Type B pancreatic cell (in vitro differentiated cells): ENCODE results near the gene PHACTR2. TPM values are rescaled to one million over a fixed set of nuclear protein-coding genes. Genes with fewer than 3 reads are reported as not detected.
A peak's percentile ranks its signal among the peaks of the same experiment; 100 is the strongest.

ENCODE experiments used
- DNase-seq: peaks from one replicate; pipeline ENCODE4 v3.0.0; 2021; ENCODE audit warnings: mixed read lengths; ENCODE audit not compliant: unreplicated experiment; ENCODE audit errors: extremely low spot score
- H3K27ac Mint-ChIP-seq: 2 replicates; pipeline ENCODE4 v1.8.0; 2021; ENCODE audit warnings: mild to moderate bottlenecking, mixed read lengths
- H3K27me3 Mint-ChIP-seq: 2 replicates; pipeline ENCODE4 v1.8.0; 2021; ENCODE audit warnings: mixed read lengths
- H3K36me3 Mint-ChIP-seq: 2 replicates; pipeline ENCODE4 v1.8.0; 2021; ENCODE audit warnings: mixed read lengths
- H3K4me1 Mint-ChIP-seq: one replicate; pipeline ENCODE4 v1.8.0; 2021; ENCODE audit warnings: mixed read lengths; ENCODE audit not compliant: unreplicated experiment
- H3K4me3 Mint-ChIP-seq: 2 replicates; pipeline ENCODE4 v1.8.0; 2021; ENCODE audit warnings: mild to moderate bottlenecking, mixed read lengths
- H3K9me3 Mint-ChIP-seq: 2 replicates; pipeline ENCODE4 v1.8.0; 2021; ENCODE audit warnings: mixed read lengths
- CTCF ChIP-seq: fragments of 200-600 bp; sonication (generic); conservative IDR thresholded peaks from 2 replicates; pipeline ENCODE4 v1.5.0; 2021; ENCODE audit warnings: antibody characterized with exemption, mild to moderate bottlenecking
- total RNA-seq: library from RNA; stranded (reverse); gene quantifications from 2 replicates; pipeline ENCODE4 v1.2.1, GENCODE V29; 2021; ENCODE audit warnings: low replicate concordance

PHACTR2 gene
- total RNA-seq, 1 donor from 2014 or later, result 59.2 TPM

- H3K9me3 Mint-ChIP-seq, result peaks cover 9% of the 10 kb centered on the region
- peaks cover 52% of the 10 kb centered on the region for H3K4me1 Mint-ChIP-seq
- no peak for TF ChIP-seq CTCF
- no peaks in the 10 kb centered on the region for H3K27me3 Mint-ChIP-seq
- peaks cover 12% of the 10 kb centered on the region for H3K36me3 Mint-ChIP-seq
- H3K27ac Mint-ChIP-seq, result peak overlapping the region; percentile 30
- no peak overlapping the region for H3K4me3 Mint-ChIP-seq
- DNase-seq, result no peak
Observed at GRCh38 chr6:143696664-143697000, 18.9 kb downstream of the PHACTR2 start.

DNA sequence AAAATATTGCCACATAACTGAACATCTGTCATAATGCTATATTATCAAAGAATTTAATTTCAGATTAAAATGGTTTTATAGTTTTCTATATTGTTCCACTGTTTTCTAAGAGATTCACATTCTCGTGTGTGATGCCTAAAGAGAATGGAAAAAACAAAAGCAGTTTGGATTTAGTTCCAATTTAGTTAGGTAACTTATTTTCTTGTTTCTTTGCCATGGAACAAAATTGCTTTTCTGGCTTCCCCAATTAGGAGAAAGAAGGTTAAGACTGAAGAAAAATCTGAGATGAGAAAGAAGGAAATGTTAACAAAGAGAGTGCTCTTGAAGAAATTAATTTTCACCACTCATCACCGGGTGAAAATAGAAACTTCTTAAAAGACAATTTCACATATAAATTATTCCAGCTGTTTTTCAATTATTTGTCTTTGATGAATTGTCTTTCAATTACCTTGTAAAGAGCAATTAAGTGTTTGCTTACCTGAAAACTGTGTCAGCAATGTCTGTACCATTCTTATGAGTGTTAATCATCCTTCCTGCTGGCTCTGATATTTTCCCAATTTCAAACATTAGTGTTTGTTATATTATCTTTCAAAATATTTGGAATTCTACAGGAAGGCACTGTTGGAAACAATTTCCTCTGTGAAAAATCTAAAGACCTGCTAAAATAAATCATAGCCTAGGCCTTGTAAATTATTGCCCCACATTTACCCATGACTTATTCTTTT is 19.5 kb downstream of the PHACTR2 start:
- peak overlapping the region; percentile 30 for H3K27ac Mint-ChIP-seq

DNA sequence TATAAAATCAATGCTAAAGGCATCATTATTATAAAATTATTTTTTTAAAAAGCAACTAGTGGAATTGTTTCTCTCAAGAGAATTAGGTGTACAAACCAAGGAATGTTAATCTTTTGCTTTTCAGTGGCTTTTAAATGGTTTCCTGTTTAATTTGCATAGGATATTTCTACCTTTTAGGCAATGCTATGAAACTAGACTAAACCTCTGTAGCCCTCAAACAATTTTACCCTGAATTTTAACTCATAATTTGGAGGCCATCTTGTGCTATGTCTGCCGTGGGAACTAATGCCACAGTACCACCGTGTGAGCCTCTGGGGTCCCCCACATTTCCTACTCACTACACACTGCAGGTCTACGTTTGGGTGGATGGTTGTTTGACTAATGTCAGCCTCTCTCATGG is 20.6 kb downstream of the PHACTR2 start:
- Mint-ChIP-seq H3K27ac (no peak overlapping the region), H3K4me3 (no peak overlapping the region), H3K36me3 (peaks cover 12% of the 10 kb centered on the region), H3K9me3 (peaks cover 9% of the 10 kb centered on the region), H3K4me1 (peaks cover 45% of the 10 kb centered on the region), H3K27me3 (no peaks in the 10 kb centered on the region)
- DNase-seq, result no peak
- TF ChIP-seq CTCF, result no peak

More for the DNA sequence above, 19.5 kb downstream of the PHACTR2 start:
- Mint-ChIP-seq H3K4me1 (peaks cover 48% of the 10 kb centered on the region), H3K27me3 (no peaks in the 10 kb centered on the region), H3K9me3 (peaks cover 9% of the 10 kb centered on the region), H3K4me3 (no peak overlapping the region), H3K36me3 (peaks cover 12% of the 10 kb centered on the region)
- no peak for TF ChIP-seq CTCF
- DNase-seq, result no peak

DNA sequence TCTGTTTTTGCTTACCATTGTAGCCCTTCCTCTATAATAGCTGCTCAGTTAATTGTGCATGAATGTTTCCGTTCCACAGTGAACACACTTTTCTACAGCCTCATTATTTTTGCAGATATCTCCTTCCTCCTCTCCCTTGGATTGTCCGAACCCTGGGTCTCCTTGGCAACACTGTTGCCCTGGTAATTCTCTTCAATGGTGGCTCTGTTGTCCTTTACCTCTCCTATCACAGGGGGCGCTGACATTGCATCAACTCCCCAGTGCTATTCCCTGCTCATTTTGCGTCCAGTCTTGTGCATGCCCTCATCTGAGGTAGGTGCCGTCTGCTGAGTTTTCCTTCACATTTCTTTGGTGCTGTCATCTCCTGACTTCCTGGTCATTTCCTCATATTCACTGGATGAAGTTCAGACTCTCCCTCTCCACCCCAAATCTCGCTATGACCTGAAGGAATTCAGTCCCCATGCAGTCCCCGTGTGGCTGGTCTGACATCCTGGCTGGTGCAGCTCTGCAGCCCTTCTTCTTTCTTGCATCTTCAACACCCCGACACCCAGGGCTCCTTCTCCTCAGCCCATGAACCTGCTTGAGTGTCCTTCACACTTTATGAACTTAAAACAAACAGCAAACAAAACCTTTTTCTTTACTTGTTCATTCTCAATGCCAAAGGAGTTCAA is 21.1 kb downstream of the PHACTR2 start:
- H3K4me3 Mint-ChIP-seq, result no peak overlapping the region
- peaks cover 9% of the 10 kb centered on the region for H3K9me3 Mint-ChIP-seq
- H3K27ac Mint-ChIP-seq, result no peak overlapping the region
- TF ChIP-seq CTCF, result no peak
- DNase-seq, result no peak
- H3K4me1 Mint-ChIP-seq, result peaks cover 45% of the 10 kb centered on the region
- H3K27me3 Mint-ChIP-seq, result no peaks in the 10 kb centered on the region
- peaks cover 12% of the 10 kb centered on the region for H3K36me3 Mint-ChIP-seq

DNA sequence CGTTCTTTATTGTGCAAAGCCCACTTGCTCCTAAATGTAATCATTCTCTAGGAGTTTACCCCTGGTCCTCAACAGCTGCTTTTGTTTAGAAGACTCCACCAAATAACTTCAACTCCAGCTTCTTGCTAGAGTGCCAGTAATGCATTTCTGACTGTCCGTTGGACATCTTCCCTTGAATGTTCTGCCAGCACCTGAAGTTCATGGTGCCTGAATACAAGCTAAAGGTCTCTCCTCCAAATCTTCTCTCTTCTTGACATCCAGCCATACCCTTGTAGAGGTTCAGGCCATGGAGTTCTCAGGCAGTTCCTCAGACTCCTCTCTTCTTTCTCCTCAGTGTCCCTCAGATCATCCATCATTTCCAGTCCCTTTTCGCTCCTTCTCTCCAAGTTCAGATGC is 21.7 kb downstream of the PHACTR2 start:
- Mint-ChIP-seq H3K4me1 (peaks cover 44% of the 10 kb centered on the region), H3K27me3 (no peaks in the 10 kb centered on the region), H3K27ac (no peak overlapping the region), H3K9me3 (peaks cover 9% of the 10 kb centered on the region), H3K36me3 (peaks cover 12% of the 10 kb centered on the region), H3K4me3 (no peak overlapping the region)
- no peak for TF ChIP-seq CTCF
- DNase-seq, result no peak
